Medulla oblongata (tissue), 1 donor: Measurements from ENCODE around the gene URI1.
"Not testable (repeated sequence)": the region's sequence is repeated elsewhere in the genome, so short reads cannot be mapped to it uniquely, and the experiment has no call there.

ENCODE experiments used
- DNase-seq: peaks from one replicate; pipeline ENCODE4 v3.0.0-alpha.2; 2015; ENCODE audit errors: extremely low spot score

The URI1 gene

GRCh38 chr19:30023330-30023729 is 81.3 kb downstream of the URI1 start:
- DNase-seq: no peak

- no peak for DNase-seq
Measured at GRCh38 chr19:30024091-30024490, 82.1 kb downstream of the URI1 start.

GRCh38 chr19:30026933-30027332 is 84.9 kb downstream of the URI1 start:
- DNase-seq: no peak

GRCh38 chr19:30028118-30028991 is 86.3 kb downstream of the URI1 start:
- DNase-seq: no peak

- no peak for DNase-seq
Measured at GRCh38 chr19:30028992-30029343, 86.9 kb downstream of the URI1 start.

GRCh38 chr19:30029721-30030510 is 87.9 kb downstream of the URI1 start:
- no peak for DNase-seq

GRCh38 chr19:30034321-30034720 is 92.3 kb downstream of the URI1 start:
- DNase-seq: no peak

- no peak for DNase-seq
Measured at GRCh38 chr19:30036154-30037129, 94.4 kb downstream of the URI1 start.

GRCh38 chr19:30037835-30038234 is 95.8 kb downstream of the URI1 start:
- no peak for DNase-seq

- DNase-seq: not testable (repeated sequence)
Measured at GRCh38 chr19:30041931-30042330, 99.9 kb downstream of the URI1 start.

- DNase-seq: not testable (repeated sequence)
Measured at GRCh38 chr19:30043008-30043407, 101.0 kb downstream of the URI1 start.

GRCh38 chr19:30044273-30045248 is 102.5 kb downstream of the URI1 start:
- DNase-seq: no peak

GRCh38 chr19:30046522-30046921 is 104.5 kb downstream of the URI1 start:
- peak; percentile 38 for DNase-seq

GRCh38 chr19:30047432-30047831 is 105.4 kb downstream of the URI1 start:
- peak; percentile 22 for DNase-seq

- peak; percentile 78 for DNase-seq
Measured at GRCh38 chr19:30049226-30049625, 107.2 kb downstream of the URI1 start.

GRCh38 chr19:30049846-30050667 is 108.0 kb downstream of the URI1 start:
- peak; percentile 14 for DNase-seq

- no peak for DNase-seq
Measured at GRCh38 chr19:30052122-30053075, 110.4 kb downstream of the URI1 start.

- DNase-seq: no peak
Measured at GRCh38 chr19:30053558-30053957, 111.5 kb downstream of the URI1 start.
